K562 (cell line): ENCODE results near the gene USP22. TPM values are rescaled to one million over a fixed set of nuclear protein-coding genes. Genes with fewer than 3 reads are reported as not detected.

ENCODE experiments used
- ATAC-seq: fragments of 200-7000 bp; cut with Tn5 transposase; 3 replicates; pipeline ENCODE4 v1.9.1; 2020; ENCODE audit warnings: moderate library complexity
- BruUV-seq: library from RNA; stranded (reverse); fragments of 400-500 nt; replicated peaks from 2 replicates; lab custom pipeline; 2021; lab: Mats Ljungman, UMichigan
- CTCF ChIA-PET: fragments of 300-600 bp; formaldehyde crosslinking; extraction: SDS; loops from one replicate; lab custom pipeline; 2021; ENCODE audit warnings: low intra/inter-chr PET ratio; lab: Yijun Ruan, JAX
- POLR2A ChIA-PET: fragments of 300-600, 350-650 bp; sonication (Branson Sonifier 250); formaldehyde crosslinking; extraction: SDS; loops from one replicate; lab custom pipeline; 2021; ENCODE audit warnings: antibody characterized with exemption, inconsistent platforms; lab: Yijun Ruan, JAX
- DNase-seq, 4 experiments: peaks; one replicate each; pipeline versions ENCODE4 v3.0.0 to v3.0.0-alpha.2; 2011 to 2018; ENCODE audit warnings: low spot score in 3 of 4, mixed read lengths in 3 of 4; ENCODE audit errors: extremely low read depth in 1 of 4
- FAIRE-seq: peaks from 2 replicates; lab custom pipeline; 2011; peaks lifted over from hg19 to GRCh38; lab: Jason Lieb, UNC
- H2AFZ ChIP-seq: 2 replicates; pipeline ENCODE4 v1.6.0; 2011; ENCODE audit warnings: low read depth, low read length, control low read depth, inconsistent platforms
- H3K27ac ChIP-seq: fragments of 200-600 bp; 3 replicates; pipeline ENCODE4 v1.8.0; 2011; ENCODE audit warnings: low read depth, mild to moderate bottlenecking, control low read depth, inconsistent platforms, low read length, moderate library complexity, mixed read lengths; ENCODE audit errors: extremely low read depth
- H3K27me3 ChIP-seq, 2 experiments: fragments of 300-600 bp in 1 of 2; 2 replicates in 1 of 2; 3 replicates in 1 of 2; pipeline versions ENCODE4 v1.6.0 to v1.8.0; 2011; ENCODE audit warnings: inconsistent platforms in 2 of 2, low read length in 2 of 2, mild to moderate bottlenecking in 1 of 2, mixed read lengths in 1 of 2, moderate library complexity in 1 of 2; ENCODE audit not compliant: control insufficient read depth in 2 of 2, insufficient read depth in 2 of 2
- H3K36me3 ChIP-seq: fragments of 300-600 bp; 3 replicates; pipeline ENCODE4 v1.8.0; 2011; ENCODE audit warnings: mild to moderate bottlenecking, low read length, inconsistent platforms; ENCODE audit not compliant: control insufficient read depth, insufficient read depth
- H3K4me1 ChIP-seq, 2 experiments: fragments of 200-600 bp in 1 of 2; replicated peaks in 1 of 2; 2 replicates in 1 of 2; 3 replicates in 1 of 2; pipeline versions ENCODE4 v1.5.1 to v1.8.0; 2011; ENCODE audit warnings: inconsistent platforms in 2 of 2, low read length in 2 of 2, mild to moderate bottlenecking in 1 of 2, mixed read lengths in 1 of 2, moderate library complexity in 1 of 2; ENCODE audit not compliant: control insufficient read depth in 2 of 2, insufficient read depth in 2 of 2
- H3K4me2 ChIP-seq: 2 replicates; pipeline ENCODE4 v1.6.1; 2011; ENCODE audit warnings: low read length, control low read depth, inconsistent platforms, mixed read lengths; ENCODE audit not compliant: insufficient read depth
- H3K4me3 ChIP-seq: fragments of 200-600 bp; sonication (generic), shearing (Covaris generic); 2 replicates; pipeline ENCODE4 v1.5.1; 2016; ENCODE audit warnings: control low read depth, inconsistent platforms
- H3K79me2 ChIP-seq: fragments of 200-600 bp; 3 replicates; pipeline ENCODE4 v1.8.0; 2011; ENCODE audit warnings: low read length, inconsistent platforms; ENCODE audit not compliant: control insufficient read depth, insufficient read depth
- H3K9ac ChIP-seq, 2 experiments: 2 replicates each; pipeline versions ENCODE4 v1.6.0 to v1.6.1; 2011; ENCODE audit warnings: low read depth in 2 of 2, low read length in 2 of 2, control low read depth in 1 of 2, inconsistent platforms in 1 of 2, mild to moderate bottlenecking in 1 of 2, mixed read lengths in 1 of 2; ENCODE audit not compliant: insufficient read depth in 1 of 2
- H3K9me1 ChIP-seq: one replicate; pipeline ENCODE4 v1.6.0; 2011; ENCODE audit warnings: inconsistent platforms, mild to moderate bottlenecking, low read length, moderate library complexity; ENCODE audit not compliant: control insufficient read depth, insufficient read depth
- H3K9me3 ChIP-seq: replicated peaks from 2 replicates; pipeline ENCODE4 v1.5.1; 2011; ENCODE audit warnings: low read depth, low read length, inconsistent platforms; ENCODE audit not compliant: control insufficient read depth, insufficient read depth
- H4K20me1 ChIP-seq: replicated peaks from 2 replicates; pipeline ENCODE4 v1.6.1; 2011; ENCODE audit warnings: low read length, inconsistent platforms, mixed read lengths; ENCODE audit not compliant: control insufficient read depth, insufficient read depth
- ATF1 ChIP-seq, 2 experiments: fragments of 450-650 bp in 1 of 2; IDR thresholded peaks; 2 replicates each; pipeline ENCODE4 v1.6.1; 2016; ENCODE audit warnings: missing compliant biosample characterization in 1 of 2, missing genetic modification characterization in 1 of 2
- CBX8 ChIP-seq: fragments of 200-600 bp; sonication (generic); IDR thresholded peaks from 2 replicates; pipeline ENCODE4 v1.6.1; 2012; ENCODE audit warnings: borderline replicate concordance, mixed run types, low read depth, mild to moderate bottlenecking, moderate library complexity, mixed read lengths, low read length, control low read depth, inconsistent platforms; ENCODE audit not compliant: poor library complexity, severe bottlenecking; ENCODE audit errors: extremely low read depth
- CREBBP ChIP-seq: IDR thresholded peaks from one replicate; pipeline ENCODE4 v1.6.1; 2012; ENCODE audit warnings: low read depth, mild to moderate bottlenecking, control low read depth, inconsistent platforms, low read length
- CSDE1 ChIP-seq, 2 experiments: fragments of 450-650 bp; IDR thresholded peaks; 2 replicates each; pipeline ENCODE4 v1.6.1; 2016; ENCODE audit warnings: mild to moderate bottlenecking in 1 of 2
- DACH1 ChIP-seq: fragments of 450-650 bp; IDR thresholded peaks from 2 replicates; pipeline ENCODE4 v1.6.1; 2018; ENCODE audit not compliant: partially characterized antibody
- MCM3 ChIP-seq: fragments of 450-650 bp; IDR thresholded peaks from 2 replicates; pipeline ENCODE4 v1.6.1; 2016
- MLX ChIP-seq, 2 experiments: fragments of 450-650 bp in 1 of 2; sonication (generic) in 1 of 2; formaldehyde crosslinking; conservative IDR thresholded peaks; 2 replicates each; pipeline versions ENCODE4 v1.4.0 to v1.8.1; 2020 to 2022; ENCODE audit warnings: mild to moderate bottlenecking in 1 of 2, missing genetic modification reagents in 1 of 2
- PTRF ChIP-seq: fragments of 450-650 bp; IDR thresholded peaks from 2 replicates; pipeline ENCODE4 v1.6.1; 2016; ENCODE audit warnings: mild to moderate bottlenecking, missing genetic modification characterization, missing compliant biosample characterization
- SMARCE1 ChIP-seq: fragments of 450-650 bp; IDR thresholded peaks from 2 replicates; pipeline ENCODE4 v1.7.1; 2016; ENCODE audit warnings: mild to moderate bottlenecking
- TOE1 ChIP-seq, 2 experiments: fragments of 450-650 bp in 1 of 2; sonication (generic) in 1 of 2; formaldehyde crosslinking in 1 of 2; IDR thresholded peaks; 2 replicates each; pipeline versions ENCODE4 v1.7.1 to v1.8.0; 2016 to 2022; ENCODE audit warnings: borderline replicate concordance in 2 of 2, mild to moderate bottlenecking in 2 of 2, antibody characterized with exemption in 1 of 2, inconsistent platforms in 1 of 2, low read depth in 1 of 2, missing genetic modification reagents in 1 of 2, moderate library complexity in 1 of 2
- ZNF395 ChIP-seq: fragments of 200-800 bp; sonication (Bioruptor generic); IDR thresholded peaks from 2 replicates; pipeline ENCODE4 v1.6.1; 2017; ENCODE audit warnings: missing genetic modification characterization, missing compliant biosample characterization
- ZNF408 ChIP-seq: fragments of 250-450 bp; sonication (Bioruptor Pico); IDR thresholded peaks from 2 replicates; pipeline ENCODE4 v1.4.0; 2020; ENCODE audit warnings: low read depth, mild to moderate bottlenecking, moderate library complexity
- ZNF431 ChIP-seq: sonication (generic); formaldehyde crosslinking; IDR thresholded peaks from 2 replicates; pipeline ENCODE4 v1.8.0; 2022; ENCODE audit warnings: mild to moderate bottlenecking, missing genetic modification reagents
- ZNF57 ChIP-seq: fragments of 450-650 bp; formaldehyde crosslinking; IDR thresholded peaks from 2 replicates; pipeline ENCODE4 v1.4.0; 2020; ENCODE audit warnings: mild to moderate bottlenecking, moderate library complexity
- ZNF668 ChIP-seq: fragments of 250-450 bp; sonication (Bioruptor Pico); IDR thresholded peaks from 2 replicates; pipeline ENCODE4 v1.8.0; 2022; ENCODE audit warnings: mild to moderate bottlenecking, inconsistent platforms
- WGBS: fragments of 100-300 bp; shearing (Covaris generic); methylation state at CpG from one replicate; pipeline ENCODE4 v1.1.6; 2016; ENCODE audit warnings: low coverage, mixed read lengths; ENCODE audit not compliant: insufficient coverage; ENCODE audit errors: missing lambda C conversion rate; 5-methylcytosine and 5-hydroxymethylcytosine counted together
- in situ Hi-C: fragments of 300-500 bp; cut with MboI; formaldehyde crosslinking; loops from 4 replicates; pipeline ENCODE4 v1.15.0; 2018; ENCODE audit warnings: inconsistent platforms, mixed read lengths
- intact Hi-C: fragments of 100-400 bp; cut with micrococcal nuclease; formaldehyde crosslinking; loops from 2 replicates; pipeline ENCODE4 v1.14.2; 2022
- polyA plus RNA-seq, 8 experiments: library from polyadenylated mRNA; depleted of rRNA in 4 of 8; stranded (reverse) in 5 of 8; unstranded in 3 of 8; fragments of >200 nt; fragmentation: Nextera tagmentation in 2 of 8; fragmentation: Illumina TruSeq in 1 of 8; extraction: Ambion mirVana in 2 of 8; extraction: Trizol in 1 of 8; gene quantifications; 2 replicates each; pipeline versions ENCODE4 v1.2.1 to v1.2.3, GENCODE V29; 2011 to 2014; ENCODE audit warnings: inconsistent platforms in 1 of 8, missing spikeins in 1 of 8
- total RNA-seq, 7 experiments: library from RNA; depleted of rRNA in 6 of 7; stranded (reverse); fragments of >200 nt in 6 of 7; fragmentation: Illumina TruSeq in 2 of 7; extraction: Trizol in 2 of 7; gene quantifications; 2 replicates each; pipeline versions ENCODE4 v1.2.1 to v1.2.3, GENCODE V29; 2011 to 2021; ENCODE audit warnings: low replicate concordance in 1 of 7

Gene USP22
- total and polyA plus RNA-seq, 9 of the 15 experiments (the other 6 are each of a cell fraction or from before 2014, with no cell fraction given) = 6.5 to 113 (median 58.9) TPM

- TF ChIP-seq ATF1 (CRISPR knock-in tag; IDR thresholded peaks at IDR 0.05) = no peak
- no peak for TF ChIP-seq ATF1 (tag; IDR thresholded peaks at IDR 0.05)
- TF ChIP-seq ZNF431 (CRISPR knock-in tag) = no peak
- TF ChIP-seq ZNF408 (CRISPR knock-in tag) = no peak
- no peak for TF ChIP-seq TOE1 (IDR thresholded peaks at IDR 0.05; ENCODE audit: borderline replicate concordance)
- TF ChIP-seq TOE1 (CRISPR knock-in tag; IDR thresholded peaks at IDR 0.05; ENCODE audit: borderline replicate concordance, low read depth) = no peak
- no peak for TF ChIP-seq ZNF395 (CRISPR knock-in tag)
Observed at GRCh38 chr17:20995873-20996723, 46.7 kb downstream of the USP22 start (continued).

- no TSS peak for BruUV-seq
- FAIRE-seq (no peak), DNase-seq (no peak), ATAC-seq (no peak)
- H3K4me1 ChIP-seq = peaks cover 0 to 28% of the 10 kb centered on the region in 2 experiments; a peak in 2 of 5 replicates
- H2AFZ ChIP-seq = no peak overlapping the region
- intact Hi-C loops (no loop called here), in situ Hi-C loops (no loop called here)
- peaks cover 10% of the 10 kb centered on the region; the same call in 1 of the 2 replicates for H4K20me1 ChIP-seq
- H3K36me3 ChIP-seq = peaks cover 10% of the 10 kb centered on the region; the same call in 2 of the 3 replicates
- H3K4me3 ChIP-seq = no peak overlapping the region
- H3K9ac ChIP-seq = peak overlapping the region in 1 of 2 experiments; percentile 14; a peak in 1 of 4 replicates
- 46% methylated on average over 10 of the region's 15 CpGs for WGBS
- H3K9me3 ChIP-seq = no peaks in the 10 kb centered on the region
- peaks cover 3% of the 10 kb centered on the region for H3K9me1 ChIP-seq
- no peak overlapping the region for H3K27ac ChIP-seq
- H3K4me2 ChIP-seq = no peak overlapping the region
- TF ChIP-seq SMARCE1 = no peak
- no peak for TF ChIP-seq ZNF668 (CRISPR knock-in tag)
- no peak for TF ChIP-seq DACH1
- TF ChIP-seq CSDE1 (IDR thresholded peaks at IDR 0.05) = no peak
- no peak for TF ChIP-seq MCM3
- TF ChIP-seq CREBBP = no peak
- TF ChIP-seq MLX (CRISPR knock-in tag; conservative IDR thresholded peaks at IDR 0.05) = no peak
- TF ChIP-seq PTRF (tag) = no peak
- no peak for TF ChIP-seq ZNF57 (CRISPR knock-in tag)
- TF ChIP-seq CBX8 = no peak
- H3K79me2 ChIP-seq = no peaks in the 10 kb centered on the region
- ChIA-PET POLR2A (interaction anchor here (1.1 kb wide), 1 partner anchor 14 kb away, joined by 3 read pairs; no protein-coding TSS in a partner anchor), CTCF (no interaction called here)
- H3K27me3 ChIP-seq = no peaks in the 10 kb centered on the region
Observed at GRCh38 chr17:20995164-20995872, 47.5 kb downstream of the USP22 start.
